Stimulated activated CD4-positive, alpha-beta T cell treated with anti-CD3 and anti-CD28 coated beads, Interleukin-15, amount 100 ng/mL, for 24 hours (primary cell): ENCODE measurements around the gene IGFBP6.

ENCODE experiments used
- DNase-seq: peaks from one replicate; pipeline ENCODE4 v3.0.0-alpha.2; 2020

The IGFBP6 gene

DNA sequence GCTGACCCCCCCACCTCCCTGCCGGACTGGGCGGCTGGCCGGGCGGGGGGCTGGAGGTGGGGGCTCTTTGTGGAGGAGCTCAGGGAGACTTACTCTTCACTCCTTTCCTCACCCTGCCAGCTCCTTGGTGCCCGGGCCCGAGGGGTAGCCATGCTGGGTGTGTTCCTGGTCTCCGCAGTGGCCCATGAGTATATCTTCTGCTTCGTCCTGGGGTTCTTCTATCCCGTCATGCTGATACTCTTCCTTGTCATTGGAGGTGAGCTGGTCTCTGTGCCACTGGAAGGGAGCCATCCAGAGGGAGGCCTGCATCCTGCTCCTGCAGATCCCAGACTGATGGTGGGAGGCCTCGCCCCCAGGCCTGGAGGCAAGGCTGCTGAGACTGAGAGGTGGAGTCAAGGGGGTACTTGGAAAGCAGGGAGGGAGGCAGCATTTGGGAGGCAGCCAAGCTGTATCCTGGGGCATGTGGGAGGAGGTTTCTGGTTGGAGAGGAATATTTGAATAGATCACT lies 25.5 kb downstream of the IGFBP6 start:
- no peak for DNase-seq

DNA sequence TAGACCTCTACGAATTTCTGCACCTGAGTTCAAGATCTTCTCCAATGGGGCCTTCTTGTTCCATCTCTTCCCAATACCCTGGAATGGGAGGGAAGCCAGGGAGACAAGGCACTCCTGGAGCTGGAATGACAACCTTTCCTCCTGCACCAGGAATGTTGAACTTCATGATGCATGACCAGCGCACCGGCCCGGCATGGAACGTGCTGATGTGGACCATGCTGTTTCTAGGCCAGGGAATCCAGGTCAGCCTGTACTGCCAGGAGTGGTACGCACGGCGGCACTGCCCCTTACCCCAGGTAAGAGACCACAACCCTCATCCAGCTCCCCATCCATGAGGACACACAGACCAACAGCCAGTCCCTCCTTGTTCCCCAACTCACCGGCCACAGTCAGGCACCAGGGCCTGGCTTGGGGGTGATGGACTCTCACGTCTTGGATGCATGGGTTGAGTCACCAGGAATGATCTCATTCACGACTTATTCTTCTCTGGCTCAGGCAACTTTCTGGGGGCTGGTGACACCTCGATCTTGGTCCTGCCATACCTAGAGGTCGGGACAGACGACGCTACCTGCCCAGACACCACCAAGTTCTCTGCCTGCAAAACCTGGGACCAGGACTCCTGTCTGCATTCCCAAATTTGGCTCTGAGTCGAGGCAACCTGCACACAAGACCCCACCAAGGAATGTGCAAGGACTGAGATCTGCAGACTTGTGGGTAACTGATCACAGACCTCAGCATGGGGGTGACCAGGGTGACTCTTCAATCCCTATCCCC lies 26.3 kb downstream of the IGFBP6 start:
- DNase-seq, result no peak

DNA sequence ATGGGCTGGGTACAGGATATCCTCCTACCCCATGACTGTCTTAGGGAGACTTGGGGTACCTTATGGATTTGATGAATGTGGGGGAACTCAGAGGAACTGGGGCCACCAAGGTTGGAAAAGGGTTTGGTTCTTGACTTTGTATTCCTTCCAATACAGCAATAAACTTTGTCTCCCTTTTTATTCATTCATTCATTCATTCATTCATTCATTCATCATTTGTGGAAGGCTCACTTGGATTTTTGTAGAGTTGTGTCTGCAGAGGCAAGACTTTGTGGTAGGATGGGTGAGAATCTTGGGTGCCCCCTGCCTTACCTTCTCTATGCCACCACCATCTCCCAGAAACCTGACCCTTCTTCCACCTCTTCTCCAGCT lies 26.9 kb downstream of the IGFBP6 start:
- no peak for DNase-seq

DNA sequence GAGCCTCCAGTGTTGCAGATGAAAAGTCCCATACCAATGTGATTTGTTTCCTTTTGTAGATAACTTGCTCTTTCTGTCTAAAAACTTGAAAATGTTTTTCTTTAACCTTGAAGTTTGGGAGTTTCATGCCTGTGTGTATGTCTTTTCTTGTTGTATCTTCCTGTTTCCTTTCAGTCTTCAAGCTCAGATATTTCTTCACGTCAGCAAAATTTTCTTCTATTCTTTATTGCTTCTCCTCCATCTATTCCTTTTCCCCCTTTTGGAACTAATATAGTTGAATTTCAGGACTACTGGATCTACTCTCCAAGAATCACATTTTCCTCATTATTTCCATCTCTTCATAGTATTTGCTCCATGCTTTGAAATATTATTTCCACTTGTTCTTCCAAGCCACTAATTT lies 29.7 kb downstream of the IGFBP6 start:
- DNase-seq, result no peak

DNA sequence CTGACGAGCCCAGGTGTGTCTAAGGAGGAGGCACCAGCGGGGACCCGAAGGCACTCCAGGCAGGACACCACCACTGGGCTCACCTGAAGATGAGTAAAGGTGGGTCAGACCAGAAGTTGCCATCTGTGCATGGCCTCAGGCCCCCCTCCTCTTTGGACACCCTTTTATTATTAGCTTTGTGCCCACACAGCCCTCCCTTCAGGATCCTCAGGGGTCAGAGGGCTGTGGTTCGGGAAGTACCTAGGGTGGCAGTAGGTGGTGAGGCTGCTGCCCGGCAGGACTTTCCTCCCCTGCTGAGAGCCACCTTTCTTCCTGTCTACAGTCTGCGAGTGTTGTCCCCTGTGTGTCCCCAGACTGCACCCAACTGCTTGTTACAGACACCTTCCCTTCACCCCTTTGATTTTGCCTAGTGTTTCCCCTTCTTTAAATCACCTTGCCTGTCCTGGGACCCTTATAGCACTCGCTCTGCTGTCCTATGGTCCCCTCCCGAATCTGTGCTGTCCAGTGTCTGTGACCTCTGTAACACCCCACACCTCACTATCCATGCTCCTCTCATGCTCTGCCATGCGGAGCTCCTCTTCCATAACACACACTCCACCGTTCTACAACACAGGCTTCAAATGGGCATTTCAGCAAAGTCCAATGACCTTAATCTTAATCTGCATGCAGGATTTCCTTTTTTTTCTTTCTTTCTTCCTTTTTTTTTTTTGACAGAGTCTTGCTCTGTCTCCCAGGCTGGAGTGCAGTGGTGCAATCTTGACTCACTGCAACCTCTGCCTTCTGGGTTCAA lies 31.5 kb downstream of the IGFBP6 start:
- no peak for DNase-seq

DNA sequence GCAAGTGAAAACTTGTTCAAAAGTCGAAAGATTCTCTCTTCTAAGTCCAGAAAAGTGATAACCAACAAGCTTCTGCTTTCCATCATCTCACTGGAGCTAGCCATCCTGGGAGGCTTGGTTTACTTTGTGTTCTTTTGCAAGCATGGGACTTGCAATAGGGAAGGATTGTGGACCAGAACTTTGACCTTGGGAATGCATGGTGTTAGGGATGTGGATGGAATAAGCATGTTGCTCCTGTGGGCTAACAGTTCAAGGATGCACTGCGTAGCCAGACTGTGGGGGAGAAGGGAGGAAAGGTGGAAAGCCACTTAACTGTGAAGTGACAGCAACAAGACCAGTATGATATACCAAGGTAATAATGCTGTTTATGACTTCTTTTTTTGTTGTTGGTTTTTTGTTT lies 34.4 kb downstream of the IGFBP6 start:
- no peak for DNase-seq

DNA sequence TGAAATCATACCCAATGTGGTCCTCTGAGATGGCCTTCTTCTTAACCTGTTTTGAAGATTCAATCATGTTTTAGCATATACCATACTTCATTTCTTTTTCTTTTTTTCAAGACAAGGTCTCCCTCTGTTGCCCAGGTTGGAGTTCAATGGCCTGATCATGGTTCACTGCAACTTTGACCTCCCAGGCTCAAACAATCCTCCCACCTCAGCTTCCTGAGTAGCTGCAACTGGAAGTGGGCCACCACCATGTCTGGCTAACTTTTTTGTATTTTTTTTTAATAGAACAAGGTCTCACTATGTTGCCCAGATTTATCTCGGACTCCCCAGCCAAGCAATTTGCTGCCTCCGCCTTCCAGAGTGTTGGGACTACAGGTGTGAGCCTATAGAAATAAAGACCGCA lies 36.3 kb downstream of the IGFBP6 start:
- DNase-seq, result no peak

DNA sequence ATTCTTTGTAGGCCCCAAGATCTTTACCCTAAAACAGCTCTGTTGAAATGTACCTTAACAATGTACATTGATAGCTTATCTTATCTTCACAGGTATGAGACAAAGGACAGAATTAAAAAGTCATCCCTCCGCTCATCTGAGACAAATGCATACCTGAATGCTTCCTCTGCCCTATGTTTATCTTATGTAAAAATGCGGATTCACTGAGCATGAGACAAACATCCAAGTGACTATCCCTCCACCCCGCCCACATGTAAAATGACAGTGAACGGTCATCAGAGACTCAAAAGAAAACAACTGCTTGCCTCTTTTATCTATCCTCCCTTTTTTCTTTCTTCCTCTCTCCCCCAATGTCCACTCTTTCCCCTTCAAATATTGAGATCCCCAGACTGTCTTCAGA lies 45.9 kb downstream of the IGFBP6 start:
- no peak for DNase-seq

DNA sequence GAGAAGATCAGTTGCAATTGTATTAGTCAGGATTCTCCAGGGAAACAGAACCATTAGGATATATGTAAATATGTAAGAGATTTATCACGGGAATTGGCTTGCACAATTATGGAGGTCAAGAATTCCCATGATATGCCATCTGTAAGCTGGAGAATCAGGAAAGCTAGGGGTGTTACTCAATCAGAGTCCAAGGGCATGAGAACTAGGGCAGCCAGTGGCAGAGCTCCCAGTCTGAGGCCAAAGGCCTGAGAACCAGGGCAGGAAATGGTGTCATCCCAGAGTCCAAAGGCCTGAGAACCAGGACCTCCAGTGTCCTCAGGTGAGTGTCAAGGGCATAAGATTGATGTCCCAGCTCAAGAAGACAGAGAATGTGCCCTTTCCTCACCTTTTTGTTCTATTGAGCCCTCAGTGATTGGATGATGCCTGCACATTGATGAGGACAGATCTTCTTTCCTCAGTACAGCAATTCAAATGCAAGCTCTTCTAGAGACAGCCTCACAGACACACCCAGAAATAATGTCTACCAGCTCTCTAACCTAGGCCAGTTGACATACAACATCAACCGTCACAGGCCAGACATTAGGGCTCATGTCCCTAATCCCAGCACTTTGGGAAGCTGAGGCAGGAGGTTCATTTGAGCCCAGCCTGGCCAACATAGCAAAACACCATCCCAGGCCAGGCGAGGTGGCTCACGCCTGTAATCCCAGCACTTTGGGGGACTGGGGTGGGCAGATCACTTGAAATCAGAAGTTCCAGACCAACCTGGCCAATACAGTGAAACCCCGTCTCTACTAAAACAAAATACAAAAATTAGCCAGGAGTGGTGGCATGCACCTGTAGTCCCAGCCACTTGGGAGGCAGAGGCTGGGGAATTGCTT lies 48.2 kb downstream of the IGFBP6 start:
- no peak for DNase-seq

DNA sequence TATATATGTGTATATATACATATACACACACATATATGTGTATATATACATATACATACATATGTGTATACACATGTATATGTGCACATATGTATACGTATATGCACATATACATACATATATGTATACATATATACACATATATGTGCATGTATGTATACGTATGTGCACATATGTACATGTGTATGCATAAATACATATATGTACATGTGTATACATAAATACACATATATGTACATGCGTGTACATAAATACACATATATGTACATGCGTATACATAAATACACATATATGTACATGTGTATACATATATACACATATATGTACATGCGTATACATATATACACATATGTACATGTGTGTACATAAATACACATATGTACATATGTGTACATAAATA lies 49.7 kb downstream of the IGFBP6 start:
- no peak for DNase-seq

DNA sequence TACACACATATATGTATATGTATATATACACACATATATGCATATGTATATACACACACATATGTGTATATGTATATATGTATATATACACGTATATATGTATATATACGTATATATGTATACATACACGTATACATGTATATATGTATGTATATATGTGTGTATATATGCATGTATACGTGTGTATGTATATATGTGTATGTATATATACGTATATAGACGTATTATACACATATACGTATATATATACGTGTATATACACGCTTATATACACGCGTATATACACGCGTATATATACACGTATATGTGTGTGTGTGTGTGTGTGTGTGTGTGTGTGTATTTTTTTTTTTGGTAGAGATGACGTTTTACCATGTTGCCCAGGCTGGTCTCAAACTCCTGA lies 50.2 kb downstream of the IGFBP6 start:
- no peak for DNase-seq

DNA sequence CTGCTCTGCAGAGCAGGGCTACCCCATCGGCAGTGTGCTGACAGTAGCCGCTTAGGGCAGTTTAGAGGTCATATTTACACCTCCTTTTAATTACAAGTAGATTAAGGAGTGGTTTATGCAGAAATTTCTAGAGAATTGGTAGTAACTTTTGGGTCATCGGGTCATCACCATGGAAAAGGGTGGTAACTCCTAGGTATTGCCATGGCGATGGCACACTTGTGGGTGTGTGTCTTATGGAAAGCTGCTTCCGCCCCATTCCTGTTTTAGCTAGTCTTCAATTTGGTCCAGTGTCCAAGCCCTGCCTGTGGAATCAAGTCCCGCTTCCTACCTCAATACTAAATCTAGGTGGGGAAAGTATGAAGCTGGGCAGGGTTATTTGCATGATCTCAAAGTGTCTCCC lies 53.6 kb downstream of the IGFBP6 start:
- DNase-seq, result no peak
